ENCODE data around the gene UBXN7. TPM values are rescaled to one million over a fixed set of nuclear protein-coding genes. Genes with fewer than 3 reads are reported as not detected.
"Not testable (repeated sequence)": the region's sequence is repeated elsewhere in the genome, so short reads cannot be mapped to it uniquely, and the experiment has no call there.

Gene UBXN7
- total RNA-seq, 1 donor from 2014 or later = 47.7 TPM

DNA sequence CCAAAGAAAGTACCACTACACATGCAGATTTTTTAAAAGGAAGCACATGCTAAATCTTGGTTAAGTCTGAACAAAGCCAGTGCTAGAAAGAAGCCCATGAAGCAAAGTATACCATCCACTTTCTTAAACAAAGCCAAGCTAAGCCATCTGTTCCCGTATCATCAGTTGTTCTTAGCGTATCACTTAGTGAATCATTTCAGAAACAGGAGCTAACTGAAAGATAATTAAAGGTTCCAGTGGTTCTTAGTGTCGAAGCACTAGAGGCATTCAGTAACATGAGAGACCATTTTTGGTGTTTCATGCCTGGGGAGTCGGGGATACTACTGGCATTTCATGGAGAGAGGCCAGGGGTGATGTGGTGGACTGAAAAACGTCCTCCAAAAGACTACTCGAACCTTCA is 12.8 kb downstream of the UBXN7 start:
- intact Hi-C loops (cut with micrococcal nuclease) = no loop called here

- intact Hi-C loops (cut with micrococcal nuclease) = no loop called here
These were observed 13.6 kb downstream of the UBXN7 start for GRCh38 chr3:196418601-196419000.

GRCh38 chr3:196414469-196414868 is 17.8 kb downstream of the UBXN7 start:
- intact Hi-C loops (cut with micrococcal nuclease) = loop anchor here (5.0 kb wide), 1 partner anchor 42 kb away; no protein-coding TSS in a partner anchor

DNA sequence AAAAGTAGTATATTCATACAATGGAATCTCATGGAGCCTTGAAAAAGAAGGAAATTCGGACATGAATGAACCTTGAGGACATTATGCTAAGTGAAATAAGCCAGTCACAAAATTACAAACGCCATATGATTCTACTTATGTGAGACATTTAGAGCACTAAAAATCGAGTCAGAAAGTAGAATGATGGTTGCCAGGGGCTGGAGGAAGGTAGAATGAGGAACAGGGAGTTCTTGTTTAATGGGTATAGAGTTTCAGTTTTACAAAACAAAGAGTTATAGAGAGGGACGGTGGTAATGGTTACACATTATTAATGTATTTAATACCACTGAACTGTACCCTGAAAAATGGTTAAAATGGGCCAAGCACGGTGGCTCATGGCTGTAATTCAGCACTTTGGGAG is 19.5 kb downstream of the UBXN7 start:
- intact Hi-C loops (cut with micrococcal nuclease) = loop anchor here (5.0 kb wide), 1 partner anchor 40 kb away; no protein-coding TSS in a partner anchor

DNA sequence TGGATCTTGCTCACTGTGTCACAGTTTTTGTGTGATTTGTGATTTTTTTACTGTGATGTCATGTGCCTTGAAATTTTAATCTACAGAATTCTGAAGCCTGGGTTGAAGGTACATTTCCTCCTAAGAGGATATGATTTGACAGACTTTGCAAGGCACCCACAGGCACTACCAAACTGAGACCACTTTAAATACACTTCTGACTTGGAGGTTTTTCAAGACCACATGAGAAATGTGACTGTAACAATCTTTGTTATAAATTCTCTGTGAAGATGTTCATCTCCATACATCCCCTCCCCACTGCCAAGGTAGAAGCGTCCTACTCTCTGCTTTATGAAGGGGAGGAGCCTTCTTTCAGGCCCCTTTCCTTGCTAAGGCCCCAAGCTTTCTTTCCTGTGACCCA is 22.8 kb downstream of the UBXN7 start:
- intact Hi-C loops (cut with micrococcal nuclease) = no loop called here

DNA sequence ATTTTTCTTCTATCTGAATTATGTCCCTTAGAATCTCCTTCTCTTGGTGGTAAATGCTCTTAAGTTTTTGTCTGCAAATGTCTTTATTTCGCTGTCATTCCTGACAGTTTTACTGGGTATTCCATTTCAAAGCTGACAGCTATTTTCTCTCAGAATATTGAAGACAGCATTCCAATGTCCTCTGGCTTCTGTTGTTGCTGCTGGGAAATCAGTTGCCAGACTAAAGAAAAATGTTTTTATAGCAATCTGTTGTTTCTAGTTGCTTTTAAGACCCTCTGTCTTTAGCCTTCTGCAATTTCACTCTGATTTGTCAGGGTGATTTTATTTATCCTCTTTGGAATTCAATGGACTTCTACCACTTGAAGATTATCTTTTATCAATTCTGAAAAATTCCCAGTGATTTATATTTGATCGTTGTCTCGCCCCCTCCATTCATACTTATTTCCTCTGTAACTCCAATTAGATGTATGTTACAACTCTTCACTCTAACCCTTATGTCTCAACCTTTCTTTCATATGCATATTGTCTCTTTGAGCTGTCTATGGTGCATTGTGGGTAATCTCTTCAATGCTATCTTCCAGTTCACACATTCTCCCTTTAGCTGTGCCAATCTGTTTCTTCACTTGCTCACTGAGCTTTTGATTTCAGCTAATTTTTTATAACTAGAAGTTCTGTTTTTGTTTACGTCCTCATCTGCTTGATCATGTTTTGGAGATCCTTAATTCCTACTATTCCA is 23.5 kb downstream of the UBXN7 start:
- intact Hi-C loops (cut with micrococcal nuclease) = no loop called here

DNA sequence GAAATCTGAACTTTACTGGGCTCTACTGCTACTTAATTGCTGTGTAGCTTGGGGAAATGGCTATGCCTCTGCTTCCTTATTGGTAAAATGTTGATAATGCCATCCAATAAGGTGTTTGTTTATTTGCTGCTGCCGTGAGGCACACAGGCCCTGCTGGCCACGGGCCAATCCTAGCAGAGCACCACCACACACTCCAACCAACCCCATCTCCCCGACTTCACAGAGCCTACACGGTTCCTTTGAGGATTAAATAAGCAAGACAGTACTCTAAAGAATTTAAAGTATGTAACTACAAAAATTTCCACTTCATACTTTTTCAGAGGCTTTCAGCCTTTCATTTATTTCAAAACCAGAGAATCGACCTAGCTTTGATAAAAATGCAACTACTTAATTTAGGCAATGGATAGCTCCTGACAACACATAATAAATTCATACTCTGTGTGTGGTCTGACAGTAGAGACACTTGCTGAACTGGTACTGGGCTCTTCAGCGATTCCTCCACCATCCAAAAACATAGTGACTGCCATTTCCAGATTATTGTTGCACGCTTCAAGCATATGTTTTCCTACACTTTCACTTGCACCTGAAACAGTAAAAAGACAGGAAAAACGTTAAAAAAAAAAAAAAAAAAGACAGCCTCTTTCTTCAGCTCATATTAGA is 25.3 kb downstream of the UBXN7 start:
- intact Hi-C loops (cut with micrococcal nuclease) = no loop called here

DNA sequence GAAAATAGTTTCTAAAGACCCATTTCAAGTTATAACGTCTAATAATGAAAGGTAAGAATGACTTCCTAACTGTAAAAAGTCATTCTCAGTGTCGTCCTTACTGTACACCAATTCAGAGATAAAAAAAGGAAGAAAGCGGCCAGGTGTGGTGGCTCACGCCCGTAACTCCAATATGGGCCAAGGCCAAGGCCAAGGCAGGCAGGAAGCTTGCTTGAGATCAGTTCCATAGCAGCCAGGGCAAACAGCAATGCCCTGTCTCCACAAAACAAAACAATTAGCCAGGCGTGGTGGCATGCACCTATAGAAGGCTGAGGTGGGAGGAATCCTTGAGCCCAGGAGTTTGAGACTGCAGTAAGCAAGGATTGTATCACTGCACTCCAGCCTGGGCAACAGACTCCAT is 31.9 kb downstream of the UBXN7 start:
- intact Hi-C loops (cut with micrococcal nuclease) = no loop called here

DNA sequence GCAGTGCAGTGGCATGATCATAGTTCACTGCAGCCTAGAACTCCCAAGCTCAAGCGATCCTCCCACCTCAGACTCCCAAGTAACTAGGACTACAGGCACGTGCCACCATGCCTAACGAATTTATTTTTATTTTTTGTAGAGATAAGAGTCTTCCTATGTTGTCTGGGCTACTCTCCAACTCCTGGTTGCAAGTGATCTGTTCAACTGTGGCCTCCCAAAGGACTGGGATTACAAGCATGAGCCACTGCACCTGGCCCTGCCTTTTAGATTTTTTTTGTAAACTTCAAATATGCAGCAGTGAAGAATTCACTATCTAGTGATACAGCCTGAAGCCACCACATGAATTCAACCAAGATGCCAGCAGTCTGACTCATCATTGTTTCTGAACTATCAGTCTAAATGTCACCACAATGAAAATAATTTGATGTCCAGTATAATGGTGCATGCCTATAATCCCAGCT is 32.7 kb downstream of the UBXN7 start:
- intact Hi-C loops (cut with micrococcal nuclease) = no loop called here

DNA sequence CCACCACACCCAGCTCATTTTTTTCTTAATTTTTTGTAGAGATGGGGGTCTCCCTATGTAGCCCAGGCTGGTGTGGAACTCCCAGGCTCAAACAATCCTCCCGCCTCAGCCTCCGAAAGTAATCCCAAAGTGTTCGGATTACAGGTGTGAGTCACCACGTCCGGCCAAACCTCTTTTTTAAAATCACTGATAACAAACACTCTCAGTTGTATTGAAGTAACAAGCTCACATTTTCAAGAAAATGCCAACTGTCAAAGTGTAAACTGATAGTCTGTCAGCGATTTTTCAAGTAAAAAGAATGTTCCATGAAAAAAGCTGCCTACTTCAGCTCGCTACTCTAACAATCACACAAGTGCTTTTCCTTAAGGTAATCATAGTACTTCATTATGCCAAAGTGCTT is 33.4 kb downstream of the UBXN7 start:
- intact Hi-C loops (cut with micrococcal nuclease) = no loop called here

DNA sequence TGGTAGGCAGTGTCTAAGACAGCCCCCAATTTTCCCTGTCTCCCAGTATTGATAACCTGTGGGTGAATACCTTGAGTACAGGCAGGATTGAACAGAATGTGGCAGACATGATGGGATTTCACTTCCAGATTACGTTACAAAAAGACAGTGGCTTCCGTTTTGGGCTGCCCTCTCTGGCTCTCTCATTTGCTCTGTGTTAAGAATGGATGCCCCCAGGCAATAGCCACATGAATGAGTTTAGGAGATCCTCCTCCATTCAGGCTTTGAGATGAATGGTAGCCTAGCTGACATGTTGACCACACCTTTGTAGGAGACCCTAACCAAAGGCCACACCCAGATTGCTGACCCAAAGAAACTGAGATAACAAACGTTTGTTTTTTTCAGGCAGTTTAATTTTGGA is 34.3 kb downstream of the UBXN7 start:
- intact Hi-C loops (cut with micrococcal nuclease) = no loop called here

DNA sequence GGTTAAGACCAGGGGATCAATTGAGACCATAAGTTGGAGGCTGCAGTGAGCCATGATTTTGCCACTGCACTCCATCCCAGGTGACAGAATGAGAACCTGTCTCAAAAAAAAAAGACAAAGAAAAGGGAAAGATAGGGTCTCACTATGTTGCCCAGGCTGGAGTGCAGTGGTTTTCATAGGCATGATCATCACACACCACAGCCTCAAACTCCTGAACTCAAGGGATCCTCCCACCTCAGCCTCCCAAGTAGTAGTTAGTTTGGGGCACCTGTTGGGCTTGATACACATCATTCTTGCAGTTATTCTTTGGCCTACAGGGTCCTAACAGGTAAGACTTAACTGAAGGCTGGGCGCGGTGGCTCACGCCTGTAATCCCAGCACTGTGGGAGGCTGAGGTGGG is 42.1 kb downstream of the UBXN7 start:
- intact Hi-C loops (cut with micrococcal nuclease) = no loop called here

DNA sequence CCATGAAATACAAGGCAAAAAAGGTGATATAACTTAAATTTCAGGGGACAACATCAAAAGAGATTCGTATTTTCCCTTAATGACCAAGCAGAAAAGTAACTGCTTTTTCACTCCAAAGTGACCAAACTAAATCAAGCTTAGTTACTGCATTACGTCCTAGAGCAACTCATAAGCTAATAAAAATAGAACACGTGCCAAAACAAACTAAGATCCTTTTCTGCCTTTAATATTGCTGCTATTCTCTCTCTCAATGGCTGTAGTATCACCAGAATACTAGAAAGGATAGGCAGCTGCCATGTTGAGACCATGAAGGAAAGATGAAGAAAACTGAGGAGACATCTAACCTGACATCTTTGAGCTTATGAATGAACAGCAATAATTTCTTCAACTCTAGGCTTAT is 43.3 kb downstream of the UBXN7 start:
- intact Hi-C loops (cut with micrococcal nuclease) = no loop called here

DNA sequence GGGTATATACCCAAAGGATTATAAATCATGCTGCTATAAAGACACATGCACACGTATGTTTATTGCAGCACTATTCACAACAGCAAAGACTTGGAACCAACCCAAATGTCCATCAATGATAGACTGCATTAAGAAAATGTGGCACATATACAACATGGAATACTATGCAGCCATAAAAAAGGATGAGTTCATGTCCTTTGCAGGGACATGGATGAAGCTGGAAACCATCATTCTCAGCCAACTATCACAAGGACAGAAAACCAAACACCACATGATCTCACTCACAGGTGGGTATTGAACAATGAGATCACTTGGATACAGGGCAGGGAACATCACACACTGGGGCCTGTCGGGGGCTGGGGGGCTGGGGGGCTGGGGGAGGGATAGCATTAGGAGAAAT is 44.3 kb downstream of the UBXN7 start:
- intact Hi-C loops (cut with micrococcal nuclease) = not testable (repeated sequence)

GRCh38 chr3:196386797-196387196 is 45.4 kb downstream of the UBXN7 start:
- intact Hi-C loops (cut with micrococcal nuclease) = not testable (repeated sequence)

- intact Hi-C loops (cut with micrococcal nuclease) = not testable (repeated sequence)
These were observed 46.2 kb downstream of the UBXN7 start for GRCh38 chr3:196386034-196386433.

GRCh38 chr3:196385446-196385845 is 46.8 kb downstream of the UBXN7 start:
- intact Hi-C loops (cut with micrococcal nuclease) = not testable (repeated sequence)

GRCh38 chr3:196378146-196378841 is 53.9 kb downstream of the UBXN7 start:
- intact Hi-C loops (cut with micrococcal nuclease) = no loop called here

DNA sequence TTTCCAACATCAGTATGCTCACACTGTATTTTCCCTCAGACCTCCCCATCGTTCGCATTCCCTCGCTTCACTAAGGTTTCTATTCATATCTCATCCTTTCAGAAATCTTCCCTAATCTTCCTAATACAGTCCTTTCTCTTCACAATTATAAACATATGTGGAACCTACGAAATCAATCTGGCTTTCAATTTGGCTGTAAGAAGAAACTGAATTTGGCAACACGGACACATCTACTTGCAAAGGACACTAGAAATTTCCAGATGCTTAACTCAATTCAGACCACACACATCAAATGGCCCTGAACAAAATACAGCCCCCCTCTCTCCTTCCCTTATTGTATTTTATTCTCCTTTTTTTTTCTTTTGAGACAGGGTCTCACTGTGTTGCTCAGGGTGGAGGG is 54.9 kb downstream of the UBXN7 start:
- intact Hi-C loops (cut with micrococcal nuclease) = no loop called here

GRCh38 chr3:196365736-196366135 is 66.5 kb downstream of the UBXN7 start:
- intact Hi-C loops (cut with micrococcal nuclease) = no loop called here

GRCh38 chr3:196360586-196360985 is 71.6 kb downstream of the UBXN7 start:
- intact Hi-C loops (cut with micrococcal nuclease) = no loop called here

- intact Hi-C loops (cut with micrococcal nuclease) = loop anchor here (5.0 kb wide), 1 partner anchor 41 kb away; the partner anchor contains the start of gene DYNLT2B
These were observed 73.7 kb downstream of the UBXN7 start for GRCh38 chr3:196358540-196358939.

All from T-helper 1 cell treated with Interleukin-12 subunit alpha and Interleukin-12 subunit beta and Interleukin-4 antibody, amounts not matched to agents 30 ng/mL and 1 ng/mL, for 36 hours (primary cell).